Liver (tissue), 9 donors: Measurements from ENCODE around the gene INO80. TPM values are rescaled to one million over a fixed set of nuclear protein-coding genes. Genes with fewer than 3 reads are reported as not detected.

Source experiments
- DNase-seq: peaks from one replicate; pipeline ENCODE4 v3.0.0-alpha.2; 2017; ENCODE audit warnings: low spot score
- H3K27ac ChIP-seq, 2 donors: one replicate each; pipeline ENCODE4 v1.7.0; 2013; ENCODE audit warnings: inconsistent platforms in 2 of 2, low read length in 2 of 2, control low read depth in 1 of 2, low read depth in 1 of 2, mild to moderate bottlenecking in 1 of 2
- H3K27me3 ChIP-seq, 4 donors: one replicate each; pipeline versions ENCODE4 v1.6.1 to v1.7.0; 2013; ENCODE audit warnings: low read length in 3 of 4, inconsistent platforms in 1 of 4, mild to moderate bottlenecking in 1 of 4, moderate library complexity in 1 of 4; ENCODE audit not compliant: control insufficient read depth in 4 of 4, insufficient read depth in 4 of 4
- H3K36me3 ChIP-seq, 4 donors: one replicate each; pipeline versions ENCODE4 v1.6.1 to v1.7.0; 2013; ENCODE audit warnings: low read length in 3 of 4, mild to moderate bottlenecking in 3 of 4, low read depth in 1 of 4, moderate library complexity in 1 of 4; ENCODE audit not compliant: control insufficient read depth in 4 of 4, insufficient read depth in 3 of 4
- H3K4me1 ChIP-seq, 4 donors: one replicate each; pipeline versions ENCODE4 v1.6.1 to v1.7.0; 2013; ENCODE audit warnings: low read length in 3 of 4, mild to moderate bottlenecking in 3 of 4, moderate library complexity in 1 of 4; ENCODE audit not compliant: control insufficient read depth in 4 of 4, insufficient read depth in 4 of 4
- H3K4me3 ChIP-seq, 3 donors: one replicate each; pipeline versions ENCODE4 v1.6.1 to v1.7.0; 2013; ENCODE audit warnings: low read length in 3 of 3, control low read depth in 1 of 3, low read depth in 1 of 3, mild to moderate bottlenecking in 1 of 3
- H3K9ac ChIP-seq, 2 donors: one replicate each; pipeline ENCODE4 v1.7.0; 2013; ENCODE audit warnings: low read length in 2 of 2, mild to moderate bottlenecking in 2 of 2, moderate library complexity in 2 of 2, control low read depth in 1 of 2, low read depth in 1 of 2
- H3K9me3 ChIP-seq, 4 donors: one replicate each; pipeline versions ENCODE4 v1.6.1 to v1.7.0; 2013; ENCODE audit warnings: low read length in 3 of 4; ENCODE audit not compliant: control insufficient read depth in 4 of 4
- EGR1 ChIP-seq, 2 donors: IDR thresholded peaks; 2 replicates each; pipeline ENCODE4 v1.6.1; 2016 to 2018; ENCODE audit warnings: antibody characterized with exemption in 2 of 2, low read depth in 2 of 2
- FOXA1 ChIP-seq: IDR thresholded peaks from 2 replicates; pipeline ENCODE4 v1.6.1; 2016; ENCODE audit warnings: antibody characterized with exemption
- FOXA2 ChIP-seq: IDR thresholded peaks from 2 replicates; pipeline ENCODE4 v1.6.1; 2016; ENCODE audit warnings: antibody characterized with exemption
- GABPA ChIP-seq, 2 donors: IDR thresholded peaks in 1 of 2; conservative IDR thresholded peaks in 1 of 2; 2 replicates each; pipeline ENCODE4 v1.6.1; 2016; ENCODE audit warnings: antibody characterized with exemption in 2 of 2, mild to moderate bottlenecking in 1 of 2, moderate library complexity in 1 of 2
- HNF4A ChIP-seq, 2 donors: conservative IDR thresholded peaks; 2 replicates each; pipeline ENCODE4 v1.6.1; 2016; ENCODE audit warnings: antibody characterized with exemption in 2 of 2, mild to moderate bottlenecking in 2 of 2
- HNF4G ChIP-seq: IDR thresholded peaks from 2 replicates; pipeline ENCODE4 v1.6.1; 2016; ENCODE audit warnings: antibody characterized with exemption
- JUND ChIP-seq, 2 donors: IDR thresholded peaks; 2 replicates each; pipeline ENCODE4 v1.6.1; 2016; ENCODE audit warnings: antibody characterized with exemption in 2 of 2
- MAX ChIP-seq: IDR thresholded peaks from 2 replicates; pipeline ENCODE4 v1.6.1; 2016; ENCODE audit warnings: antibody characterized with exemption
- NR2F2 ChIP-seq: IDR thresholded peaks from 2 replicates; pipeline ENCODE4 v1.6.1; 2016; ENCODE audit warnings: antibody characterized with exemption
- RAD21 ChIP-seq, 2 donors: IDR thresholded peaks; 2 replicates each; pipeline ENCODE4 v1.6.1; 2016; ENCODE audit warnings: antibody characterized with exemption in 2 of 2, mild to moderate bottlenecking in 2 of 2
- REST ChIP-seq: IDR thresholded peaks from 2 replicates; pipeline ENCODE4 v1.6.1; 2016; ENCODE audit warnings: antibody characterized with exemption, mild to moderate bottlenecking
- RXRA ChIP-seq, 2 donors: IDR thresholded peaks; 2 replicates each; pipeline ENCODE4 v1.6.1; 2017 to 2018; ENCODE audit warnings: antibody characterized with exemption in 2 of 2, mild to moderate bottlenecking in 1 of 2
- SP1 ChIP-seq: IDR thresholded peaks from 2 replicates; pipeline ENCODE4 v1.6.1; 2018; ENCODE audit warnings: antibody characterized with exemption, mild to moderate bottlenecking
- TAF1 ChIP-seq: conservative IDR thresholded peaks from 2 replicates; pipeline ENCODE4 v1.6.1; 2016; ENCODE audit warnings: antibody characterized with exemption, mild to moderate bottlenecking
- YY1 ChIP-seq: IDR thresholded peaks from 2 replicates; pipeline ENCODE4 v1.6.1; 2016; ENCODE audit warnings: antibody characterized with exemption, mild to moderate bottlenecking
- ZBTB33 ChIP-seq: IDR thresholded peaks from 2 replicates; pipeline ENCODE4 v1.6.1; 2016; ENCODE audit warnings: antibody characterized with exemption
- WGBS: extraction: QIAGEN DNeasy Blood & Tissue Kit; methylation state at CpG from one replicate; pipeline ENCODE4 v1.1.7; 2013; 5-methylcytosine and 5-hydroxymethylcytosine counted together
- polyA plus RNA-seq, 2 donors: library from polyadenylated mRNA; stranded (reverse) in 1 of 2; unstranded in 1 of 2; fragments of 200-250 nt in 1 of 2; fragments of >200 nt in 1 of 2; fragmentation: Nextera tagmentation in 1 of 2; extraction: Ambion mirVana in 1 of 2; gene quantifications; one replicate each; pipeline versions ENCODE4 v1.2.1 to v1.2.3, GENCODE V29; 2013 to 2015
- total RNA-seq, 2 donors: library from RNA; depleted of rRNA; stranded (reverse); fragments of >200 nt; gene quantifications; one replicate each; pipeline ENCODE4 v1.2.3, GENCODE V29; 2014
- TF ChIP-seq, protein P1 (sequence below): IDR thresholded peaks from 2 replicates; pipeline ENCODE4 v1.6.1; 2016; ENCODE audit warnings: antibody characterized with exemption
- TF ChIP-seq, protein P2 (sequence below): fragments of 150-350 bp; IDR thresholded peaks from 2 replicates; pipeline ENCODE4 v1.5.1; 2017; ENCODE audit warnings: improper control_type of control experiment, low read depth, low read length; ENCODE audit not compliant: missing input control
- donor health status: healthy.
- donor health status: healthy.
- donor health status: healthy.
- donor health status: healthy.
- donor health status: healthy.

The INO80 gene
- 10 to 100 TPM; 14.1 to 19.7 TPM for total RNA-seq
- polyA plus RNA-seq: 1 to 10 TPM; 3.2 to 4.7 TPM

- Histone ChIP-seq H3K4me1 (peaks cover 1 to 18% (median 5%) of the 10 kb centered on the region in 4 donors), H3K9ac (peak within 1 kb of the TSS; percentile 74 to 93), H3K27me3 (no peaks in the 10 kb centered on the region), H3K27ac (peak within 1 kb of the TSS; percentile 98 to 100), H3K9me3 (no peaks in the 10 kb centered on the region), H3K36me3 (peaks cover 0 to 3% (median 0%) of the 10 kb centered on the region in 4 donors), H3K4me3 (peak within 1 kb of the TSS; percentile 70 to 89 (median 79))
- WGBS: under 1% methylated on average over 64 of the region's 64 CpGs
- DNase-seq: peak; percentile 96
- TF ChIP-seq SP1 (peak; percentile 72), HNF4A (conservative IDR thresholded peaks at IDR 0.05) (peak in 1 of 2 donors; percentile 20), RAD21 (IDR thresholded peaks at IDR 0.05) (peak; percentile 48 to 51), FOXA2 (peak; percentile 11), FOXA1 (no peak), MAX (peak; percentile 75), YY1 (peak; percentile 93), JUND (IDR thresholded peaks at IDR 0.05) (peak; percentile 27 to 70), TAF1 (peak; percentile 91), REST (peak; percentile 94), GABPA (IDR thresholded peaks at IDR 0.05 in 1 of 2, conservative IDR thresholded peaks at IDR 0.05 in 1 of 2) (peak; percentile 52 to 89), ZBTB33 (peak; percentile 99), RXRA (IDR thresholded peaks at IDR 0.05) (peak; percentile 41 to 48), HNF4G (no peak), NR2F2 (peak; percentile 66), EGR1 (IDR thresholded peaks at IDR 0.05; ENCODE audit: low read depth in 2 of 2) (peak; percentile 25 to 74)
- TF ChIP-seq, protein P1, sequence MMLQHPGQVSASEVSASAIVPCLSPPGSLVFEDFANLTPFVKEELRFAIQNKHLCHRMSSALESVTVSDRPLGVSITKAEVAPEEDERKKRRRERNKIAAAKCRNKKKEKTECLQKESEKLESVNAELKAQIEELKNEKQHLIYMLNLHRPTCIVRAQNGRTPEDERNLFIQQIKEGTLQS: no peak
- TF ChIP-seq, protein P2, sequence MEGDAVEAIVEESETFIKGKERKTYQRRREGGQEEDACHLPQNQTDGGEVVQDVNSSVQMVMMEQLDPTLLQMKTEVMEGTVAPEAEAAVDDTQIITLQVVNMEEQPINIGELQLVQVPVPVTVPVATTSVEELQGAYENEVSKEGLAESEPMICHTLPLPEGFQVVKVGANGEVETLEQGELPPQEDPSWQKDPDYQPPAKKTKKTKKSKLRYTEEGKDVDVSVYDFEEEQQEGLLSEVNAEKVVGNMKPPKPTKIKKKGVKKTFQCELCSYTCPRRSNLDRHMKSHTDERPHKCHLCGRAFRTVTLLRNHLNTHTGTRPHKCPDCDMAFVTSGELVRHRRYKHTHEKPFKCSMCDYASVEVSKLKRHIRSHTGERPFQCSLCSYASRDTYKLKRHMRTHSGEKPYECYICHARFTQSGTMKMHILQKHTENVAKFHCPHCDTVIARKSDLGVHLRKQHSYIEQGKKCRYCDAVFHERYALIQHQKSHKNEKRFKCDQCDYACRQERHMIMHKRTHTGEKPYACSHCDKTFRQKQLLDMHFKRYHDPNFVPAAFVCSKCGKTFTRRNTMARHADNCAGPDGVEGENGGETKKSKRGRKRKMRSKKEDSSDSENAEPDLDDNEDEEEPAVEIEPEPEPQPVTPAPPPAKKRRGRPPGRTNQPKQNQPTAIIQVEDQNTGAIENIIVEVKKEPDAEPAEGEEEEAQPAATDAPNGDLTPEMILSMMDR: no peak
Observed at GRCh38 chr15:41116116-41116961, at the start of gene INO80. INO80 (minus strand) TSS chr15:41116280; CDS start chr15:41096310, 19,970 bp downstream.
